Femur (tissue), 1 donor: ENCODE data around the gene CFAP77.

Source experiments
- DNase-seq: peaks from one replicate; pipeline ENCODE4 v3.0.0-alpha.2; 2017

CFAP77 gene

GRCh38 chr9:132606066-132606465 lies 196.1 kb downstream of the CFAP77 start:
- DNase-seq: no peak

- DNase-seq: no peak
Measured at GRCh38 chr9:132609184-132609583, 199.2 kb downstream of the CFAP77 start.

GRCh38 chr9:132609829-132610228 lies 199.8 kb downstream of the CFAP77 start:
- DNase-seq: no peak

GRCh38 chr9:132610661-132611060 lies 200.7 kb downstream of the CFAP77 start:
- DNase-seq: no peak

- no peak for DNase-seq
Measured at GRCh38 chr9:132614324-132614723, 204.3 kb downstream of the CFAP77 start.

GRCh38 chr9:132615774-132616173 lies 205.8 kb downstream of the CFAP77 start:
- DNase-seq: no peak

- no peak for DNase-seq
Measured at GRCh38 chr9:132616725-132617124, 206.7 kb downstream of the CFAP77 start.

- DNase-seq: no peak
Measured at GRCh38 chr9:132622159-132622558, 212.1 kb downstream of the CFAP77 start.
